ENCODE data around the gene PSME3IP1. TPM values are rescaled to one million over a fixed set of nuclear protein-coding genes. Genes with fewer than 3 reads are reported as not detected.

PSME3IP1 gene
- total and polyA plus RNA-seq, 2 experiments from 2014 or later, result 78.0 to 105 TPM

- TF ChIP-seq EZH2phosphoT487 (IDR thresholded peaks at IDR 0.05; ENCODE audit: unreplicated experiment) (no peak), STAT1 (IDR thresholded peaks at IDR 0.05; ENCODE audit: unreplicated experiment) (no peak), NANOG (IDR thresholded peaks at IDR 0.05; ENCODE audit: borderline replicate concordance) (no peak), EZH2 (IDR thresholded peaks at IDR 0.05; ENCODE audit: low read depth, unreplicated experiment) (no peak), CTCF (conservative IDR thresholded peaks at IDR 0.05; ENCODE audit: low read depth in 2 of 2) (no peak), ZNF462 (CRISPR knock-in tag; IDR thresholded peaks at IDR 0.05) (no peak), ZNF331 (CRISPR knock-in tag; IDR thresholded peaks at IDR 0.05; ENCODE audit: low read depth) (no peak), ZNF114 (CRISPR knock-in tag; IDR thresholded peaks at IDR 0.05) (no peak), JUNB (IDR thresholded peaks at IDR 0.05; ENCODE audit: unreplicated experiment) (no peak), ETS1 (IDR thresholded peaks at IDR 0.05) (no peak), CREB1 (CRISPR knock-in tag; IDR thresholded peaks at IDR 0.05; ENCODE audit: low read depth) (no peak), POLR2AphosphoS5 (IDR thresholded peaks at IDR 0.05; ENCODE audit: low read depth) (no peak), REST (IDR thresholded peaks at IDR 0.05; ENCODE audit: unreplicated experiment) (no peak)
- no peak overlapping the region for H2AFZ ChIP-seq
- DNase-seq (ENCODE audit: low spot score) (no peak), ATAC-seq (no peak)
- H3F3A ChIP-seq (replicated peaks; ENCODE audit: low read depth), result no peaks in the 10 kb centered on the region
- H3K36me3 Mint-ChIP-seq (ENCODE audit: low read depth), result no peaks in the 10 kb centered on the region; the same call in 2 of the 3 replicates
- H3K36me3 ChIP-seq (ENCODE audit: insufficient read depth), result no peaks in the 10 kb centered on the region
- no peak overlapping the region for H3K4me2 ChIP-seq
- H3K4me3 ChIP-seq, result no peak overlapping the region
- no peaks in the 10 kb centered on the region; the same call in 2 of the 3 replicates for H3K9me3 Mint-ChIP-seq
- no peak overlapping the region for H3K27ac ChIP-seq (ENCODE audit: low read depth)
- no peak overlapping the region for H3K4me3 Mint-ChIP-seq
- peaks cover 16% of the 10 kb centered on the region for H3K27me3 Mint-ChIP-seq (ENCODE audit: insufficient read depth, low read depth, poor library complexity)
- H3K4me1 Mint-ChIP-seq, result no peaks in the 10 kb centered on the region; the same call in 2 of the 3 replicates
- no peaks in the 10 kb centered on the region for H3K9me2 ChIP-seq (ENCODE audit: insufficient read depth)
- H3K4me1 ChIP-seq (ENCODE audit: insufficient read depth), result no peaks in the 10 kb centered on the region
- no peaks in the 10 kb centered on the region for H4K20me1 ChIP-seq (replicated peaks; ENCODE audit: insufficient read depth)
- H3K27me3 ChIP-seq (ENCODE audit: insufficient read depth), result no peaks in the 10 kb centered on the region
- no peaks in the 10 kb centered on the region for H3K79me2 ChIP-seq (replicated peaks; ENCODE audit: insufficient read depth)
- H3K27ac Mint-ChIP-seq, result no peak overlapping the region
Observed at GRCh38 chr16:57127037-57127763, 58.6 kb downstream of the PSME3IP1 start.

Measured in GM23338 (cell line).